HepG2 (cell line): ENCODE results near the gene FAM83G. TPM values are rescaled to one million over a fixed set of nuclear protein-coding genes. Genes with fewer than 3 reads are reported as not detected.

Experiments
- FOSL1 ChIP-seq: sonication (generic); formaldehyde crosslinking; IDR thresholded peaks from 2 replicates; pipeline ENCODE4 v1.9.0; 2021; ENCODE audit warnings: missing genetic modification reagents, borderline replicate concordance
- KDM2A ChIP-seq: sonication (generic); formaldehyde crosslinking; IDR thresholded peaks from 2 replicates; pipeline ENCODE4 v1.4.0; 2020; ENCODE audit warnings: low read depth, missing genetic modification reagents, borderline replicate concordance
- MAZ ChIP-seq, 2 experiments: sonication (generic) in 1 of 2; formaldehyde crosslinking in 1 of 2; IDR thresholded peaks; 2 replicates each; pipeline versions ENCODE4 v1.5.0 to v1.6.1; 2012 to 2020; ENCODE audit warnings: low read depth in 2 of 2, mild to moderate bottlenecking in 2 of 2, borderline replicate concordance in 1 of 2, improper control_type of control experiment in 1 of 2, low read length in 1 of 2, missing genetic modification reagents in 1 of 2, moderate library complexity in 1 of 2
- NR3C1 ChIP-seq: sonication (generic); formaldehyde crosslinking; IDR thresholded peaks from 2 replicates; pipeline ENCODE4 v1.4.0; 2020; ENCODE audit warnings: missing genetic modification reagents
- PLRG1 ChIP-seq: fragments of 450-650 bp; conservative IDR thresholded peaks from 2 replicates; pipeline ENCODE4 v1.6.1; 2016
- RAD21 ChIP-seq: fragments of 450-650 bp; formaldehyde crosslinking; IDR thresholded peaks from 2 replicates; pipeline ENCODE4 v1.5.0; 2020; ENCODE audit warnings: mild to moderate bottlenecking
- SATB2 ChIP-seq: sonication (generic); formaldehyde crosslinking; IDR thresholded peaks from 2 replicates; pipeline ENCODE4 v1.5.0; 2020; ENCODE audit warnings: missing genetic modification reagents
- SP1 ChIP-seq, 2 experiments: fragments of 450-650 bp in 1 of 2; sonication (generic) in 1 of 2; formaldehyde crosslinking in 1 of 2; IDR thresholded peaks; 2 replicates each; pipeline versions ENCODE4 v1.4.0 to v1.6.1; 2016 to 2020; ENCODE audit warnings: missing genetic modification reagents in 1 of 2
- TBX2 ChIP-seq: sonication (generic); formaldehyde crosslinking; IDR thresholded peaks from 2 replicates; pipeline ENCODE4 v1.5.0; 2020; ENCODE audit warnings: missing genetic modification reagents, mild to moderate bottlenecking, borderline replicate concordance
- TCF7 ChIP-seq: sonication (generic); IDR thresholded peaks from 2 replicates; pipeline ENCODE4 v1.6.1; 2016; ENCODE audit warnings: antibody characterized with exemption, low read depth
- TOE1 ChIP-seq: sonication (generic); formaldehyde crosslinking; IDR thresholded peaks from 2 replicates; pipeline ENCODE4 v1.4.0; 2020; ENCODE audit warnings: mild to moderate bottlenecking, missing genetic modification reagents
- TOPORS ChIP-seq: sonication (generic); formaldehyde crosslinking; IDR thresholded peaks from 2 replicates; pipeline ENCODE4 v1.8.0; 2023; ENCODE audit warnings: mild to moderate bottlenecking, missing genetic modification reagents
- ZNF256 ChIP-seq: sonication (generic); formaldehyde crosslinking; conservative IDR thresholded peaks from 2 replicates; pipeline ENCODE4 v1.4.0; 2020; ENCODE audit warnings: missing genetic modification reagents
- ZNF674 ChIP-seq: sonication (generic); formaldehyde crosslinking; IDR thresholded peaks from 2 replicates; pipeline ENCODE4 v1.5.0; 2020; ENCODE audit warnings: low read depth, mild to moderate bottlenecking, missing genetic modification reagents
- polyA plus RNA-seq, 8 experiments: library from polyadenylated mRNA; depleted of rRNA in 3 of 8; stranded (reverse) in 7 of 8; unstranded in 1 of 8; fragments of >200 nt; fragmentation: Illumina TruSeq in 4 of 8; extraction: Trizol in 4 of 8; gene quantifications; 2 replicates each; pipeline versions ENCODE4 v1.2.1 to v1.2.3, GENCODE V29; 2011 to 2016; ENCODE audit warnings: low read depth in 4 of 8, missing spikeins in 1 of 8, mixed read lengths in 1 of 8; ENCODE audit not compliant: insufficient read depth in 1 of 8
- total RNA-seq, 5 experiments: library from RNA; depleted of rRNA; stranded (reverse); fragments of >200 nt; fragmentation: Illumina TruSeq; extraction: Trizol; gene quantifications; 2 replicates each; pipeline ENCODE4 v1.2.3, GENCODE V29; 2016; ENCODE audit warnings: low read depth in 1 of 5
- TF ChIP-seq, protein P1 (sequence below): sonication (generic); formaldehyde crosslinking; IDR thresholded peaks from 2 replicates; pipeline ENCODE4 v1.5.0; 2020; ENCODE audit warnings: missing genetic modification reagents, mild to moderate bottlenecking, borderline replicate concordance
- TF ChIP-seq, protein P2 (sequence below): sonication (generic); formaldehyde crosslinking; IDR thresholded peaks from 2 replicates; pipeline ENCODE4 v1.5.0; 2020; ENCODE audit warnings: mild to moderate bottlenecking, missing genetic modification reagents
- TF ChIP-seq, protein P3 (sequence below): sonication (generic); formaldehyde crosslinking; IDR thresholded peaks from 2 replicates; pipeline ENCODE4 v1.5.1; 2020; ENCODE audit warnings: missing genetic modification reagents, mild to moderate bottlenecking, borderline replicate concordance
- TF ChIP-seq, protein P4 (sequence below): sonication (generic); formaldehyde crosslinking; IDR thresholded peaks from 2 replicates; pipeline ENCODE4 v1.8.0; 2022; ENCODE audit warnings: missing genetic modification reagents, mild to moderate bottlenecking, borderline replicate concordance
- TF ChIP-seq, protein P5 (sequence below): sonication (generic); formaldehyde crosslinking; IDR thresholded peaks from 2 replicates; pipeline ENCODE4 v1.8.1; 2022; ENCODE audit warnings: low read depth, mild to moderate bottlenecking, missing genetic modification reagents

The FAM83G gene
- total and polyA plus RNA-seq, 2 of the 13 experiments (the other 11 are each of a cell fraction or from before 2014, with no cell fraction given): 13.7 to 18.6 TPM

DNA sequence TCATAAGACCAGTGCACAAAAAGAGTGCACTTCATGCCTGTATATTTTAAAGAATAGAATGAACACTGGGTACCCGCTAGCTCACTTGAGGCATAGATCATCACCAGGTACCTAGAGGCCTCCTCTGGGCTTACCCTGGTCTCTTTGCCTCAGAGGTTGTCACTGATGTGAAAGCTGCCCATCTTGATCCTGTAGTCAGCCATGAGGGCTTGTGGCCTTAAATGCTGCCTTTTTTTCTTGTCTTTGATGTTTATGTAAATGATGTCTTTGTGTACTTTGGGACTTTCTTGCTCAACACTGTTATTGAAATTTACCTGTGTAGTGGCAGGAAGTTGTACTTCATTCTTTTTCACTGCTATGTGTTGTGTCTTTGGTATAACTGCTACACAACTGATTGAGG lies 79.4 kb downstream of the FAM83G start (continued):
- TF ChIP-seq ZNF256 (no peak), PLRG1 (no peak), ZNF674 (CRISPR knock-in tag) (no peak), RAD21 (CRISPR knock-in tag) (no peak), MAZ (IDR thresholded peaks at IDR 0.05; ENCODE audit: borderline replicate concordance, low read depth, low read length) (no peak), MAZ (CRISPR knock-in tag; IDR thresholded peaks at IDR 0.05; ENCODE audit: low read depth) (no peak), SATB2 (CRISPR knock-in tag) (no peak), TCF7 (peak; percentile 89), TOPORS (CRISPR knock-in tag) (no peak), TOE1 (CRISPR knock-in tag) (no peak), SP1 (IDR thresholded peaks at IDR 0.05) (no peak), SP1 (CRISPR knock-in tag; IDR thresholded peaks at IDR 0.05) (no peak), FOSL1 (CRISPR knock-in tag) (no peak), NR3C1 (CRISPR knock-in tag) (no peak), KDM2A (no peak), TBX2 (CRISPR knock-in tag) (peak; percentile 58; the same call in 1 of the 2 replicates)
- TF ChIP-seq, protein P1, sequence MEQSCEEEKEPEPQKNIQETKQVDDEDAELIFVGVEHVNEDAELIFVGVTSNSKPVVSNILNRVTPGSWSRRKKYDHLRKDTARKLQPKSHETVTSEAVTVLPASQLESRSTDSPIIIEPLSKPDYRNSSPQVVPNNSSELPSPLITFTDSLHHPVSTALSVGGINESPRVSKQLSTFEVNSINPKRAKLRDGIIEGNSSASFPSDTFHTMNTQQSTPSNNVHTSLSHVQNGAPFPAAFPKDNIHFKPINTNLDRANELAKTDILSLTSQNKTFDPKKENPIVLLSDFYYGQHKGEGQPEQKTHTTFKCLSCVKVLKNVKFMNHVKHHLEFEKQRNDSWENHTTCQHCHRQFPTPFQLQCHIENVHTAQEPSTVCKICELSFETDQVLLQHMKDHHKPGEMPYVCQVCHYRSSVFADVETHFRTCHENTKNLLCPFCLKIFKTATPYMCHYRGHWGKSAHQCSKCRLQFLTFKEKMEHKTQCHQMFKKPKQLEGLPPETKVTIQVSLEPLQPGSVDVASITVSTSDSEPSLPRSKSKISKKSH (CRISPR knock-in tag): no peak
- TF ChIP-seq, protein P2, sequence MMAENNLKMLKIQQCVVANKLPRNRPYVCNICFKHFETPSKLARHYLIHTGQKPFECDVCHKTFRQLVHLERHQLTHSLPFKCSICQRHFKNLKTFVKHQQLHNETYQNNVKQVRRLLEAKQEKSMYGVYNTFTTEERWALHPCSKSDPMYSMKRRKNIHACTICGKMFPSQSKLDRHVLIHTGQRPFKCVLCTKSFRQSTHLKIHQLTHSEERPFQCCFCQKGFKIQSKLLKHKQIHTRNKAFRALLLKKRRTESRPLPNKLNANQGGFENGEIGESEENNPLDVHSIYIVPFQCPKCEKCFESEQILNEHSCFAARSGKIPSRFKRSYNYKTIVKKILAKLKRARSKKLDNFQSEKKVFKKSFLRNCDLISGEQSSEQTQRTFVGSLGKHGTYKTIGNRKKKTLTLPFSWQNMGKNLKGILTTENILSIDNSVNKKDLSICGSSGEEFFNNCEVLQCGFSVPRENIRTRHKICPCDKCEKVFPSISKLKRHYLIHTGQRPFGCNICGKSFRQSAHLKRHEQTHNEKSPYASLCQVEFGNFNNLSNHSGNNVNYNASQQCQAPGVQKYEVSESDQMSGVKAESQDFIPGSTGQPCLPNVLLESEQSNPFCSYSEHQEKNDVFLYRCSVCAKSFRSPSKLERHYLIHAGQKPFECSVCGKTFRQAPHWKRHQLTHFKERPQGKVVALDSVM (CRISPR knock-in tag): no peak
- TF ChIP-seq, protein P3, sequence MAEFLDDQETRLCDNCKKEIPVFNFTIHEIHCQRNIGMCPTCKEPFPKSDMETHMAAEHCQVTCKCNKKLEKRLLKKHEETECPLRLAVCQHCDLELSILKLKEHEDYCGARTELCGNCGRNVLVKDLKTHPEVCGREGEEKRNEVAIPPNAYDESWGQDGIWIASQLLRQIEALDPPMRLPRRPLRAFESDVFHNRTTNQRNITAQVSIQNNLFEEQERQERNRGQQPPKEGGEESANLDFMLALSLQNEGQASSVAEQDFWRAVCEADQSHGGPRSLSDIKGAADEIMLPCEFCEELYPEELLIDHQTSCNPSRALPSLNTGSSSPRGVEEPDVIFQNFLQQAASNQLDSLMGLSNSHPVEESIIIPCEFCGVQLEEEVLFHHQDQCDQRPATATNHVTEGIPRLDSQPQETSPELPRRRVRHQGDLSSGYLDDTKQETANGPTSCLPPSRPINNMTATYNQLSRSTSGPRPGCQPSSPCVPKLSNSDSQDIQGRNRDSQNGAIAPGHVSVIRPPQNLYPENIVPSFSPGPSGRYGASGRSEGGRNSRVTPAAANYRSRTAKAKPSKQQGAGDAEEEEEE (CRISPR knock-in tag): no peak
- TF ChIP-seq, protein P4, sequence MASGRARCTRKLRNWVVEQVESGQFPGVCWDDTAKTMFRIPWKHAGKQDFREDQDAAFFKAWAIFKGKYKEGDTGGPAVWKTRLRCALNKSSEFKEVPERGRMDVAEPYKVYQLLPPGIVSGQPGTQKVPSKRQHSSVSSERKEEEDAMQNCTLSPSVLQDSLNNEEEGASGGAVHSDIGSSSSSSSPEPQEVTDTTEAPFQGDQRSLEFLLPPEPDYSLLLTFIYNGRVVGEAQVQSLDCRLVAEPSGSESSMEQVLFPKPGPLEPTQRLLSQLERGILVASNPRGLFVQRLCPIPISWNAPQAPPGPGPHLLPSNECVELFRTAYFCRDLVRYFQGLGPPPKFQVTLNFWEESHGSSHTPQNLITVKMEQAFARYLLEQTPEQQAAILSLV: no peak
- TF ChIP-seq, protein P5, sequence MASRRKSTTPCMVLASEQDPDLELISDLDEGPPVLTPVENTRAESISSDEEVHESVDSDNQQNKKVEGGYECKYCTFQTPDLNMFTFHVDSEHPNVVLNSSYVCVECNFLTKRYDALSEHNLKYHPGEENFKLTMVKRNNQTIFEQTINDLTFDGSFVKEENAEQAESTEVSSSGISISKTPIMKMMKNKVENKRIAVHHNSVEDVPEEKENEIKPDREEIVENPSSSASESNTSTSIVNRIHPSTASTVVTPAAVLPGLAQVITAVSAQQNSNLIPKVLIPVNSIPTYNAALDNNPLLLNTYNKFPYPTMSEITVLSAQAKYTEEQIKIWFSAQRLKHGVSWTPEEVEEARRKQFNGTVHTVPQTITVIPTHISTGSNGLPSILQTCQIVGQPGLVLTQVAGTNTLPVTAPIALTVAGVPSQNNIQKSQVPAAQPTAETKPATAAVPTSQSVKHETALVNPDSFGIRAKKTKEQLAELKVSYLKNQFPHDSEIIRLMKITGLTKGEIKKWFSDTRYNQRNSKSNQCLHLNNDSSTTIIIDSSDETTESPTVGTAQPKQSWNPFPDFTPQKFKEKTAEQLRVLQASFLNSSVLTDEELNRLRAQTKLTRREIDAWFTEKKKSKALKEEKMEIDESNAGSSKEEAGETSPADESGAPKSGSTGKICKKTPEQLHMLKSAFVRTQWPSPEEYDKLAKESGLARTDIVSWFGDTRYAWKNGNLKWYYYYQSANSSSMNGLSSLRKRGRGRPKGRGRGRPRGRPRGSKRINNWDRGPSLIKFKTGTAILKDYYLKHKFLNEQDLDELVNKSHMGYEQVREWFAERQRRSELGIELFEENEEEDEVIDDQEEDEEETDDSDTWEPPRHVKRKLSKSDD (CRISPR knock-in tag): no peak
